GM13977 (cell line): ENCODE measurements around the gene MAP3K6.

Experiments
- DNase-seq: peaks from one replicate; pipeline ENCODE4 v3.0.0; 2012; ENCODE audit warnings: low spot score
- in situ Hi-C: fragments of 300-500 bp; cut with MboI; formaldehyde crosslinking; loops from one replicate; pipeline ENCODE4 v1.12.0; 2022; ENCODE audit warnings: low sequenced_read_pairs, low pct_unique_long_range_greater_than_20kb, mixed read lengths, inconsistent platforms; ENCODE audit not compliant: unreplicated experiment
- TF ChIP-seq, protein P1 (sequence below): IDR thresholded peaks from 2 replicates; pipeline ENCODE4 v1.5.1; 2012; ENCODE audit warnings: mild to moderate bottlenecking, control low read depth; ENCODE audit not compliant: insufficient read depth; ENCODE audit errors: extremely low read depth, missing control alignments

The MAP3K6 gene

DNA sequence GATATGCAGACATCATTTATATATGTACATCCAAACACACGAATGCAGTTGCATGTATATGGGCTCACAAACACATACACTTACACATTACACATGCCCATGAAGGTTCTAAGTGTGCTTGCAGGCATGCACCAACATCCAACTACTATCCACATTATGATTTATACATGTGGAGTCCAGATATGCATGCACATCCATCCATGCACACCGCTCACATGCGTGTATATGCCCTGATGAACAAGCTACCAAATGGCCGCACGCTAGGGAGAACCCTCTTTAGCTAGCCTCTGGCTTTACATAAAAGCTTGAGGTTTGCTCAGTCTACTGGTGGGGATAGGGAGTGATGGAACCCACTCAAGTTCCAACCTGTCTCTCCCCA lies 34.2 kb upstream of the MAP3K6 start:
- TF ChIP-seq, protein P1, sequence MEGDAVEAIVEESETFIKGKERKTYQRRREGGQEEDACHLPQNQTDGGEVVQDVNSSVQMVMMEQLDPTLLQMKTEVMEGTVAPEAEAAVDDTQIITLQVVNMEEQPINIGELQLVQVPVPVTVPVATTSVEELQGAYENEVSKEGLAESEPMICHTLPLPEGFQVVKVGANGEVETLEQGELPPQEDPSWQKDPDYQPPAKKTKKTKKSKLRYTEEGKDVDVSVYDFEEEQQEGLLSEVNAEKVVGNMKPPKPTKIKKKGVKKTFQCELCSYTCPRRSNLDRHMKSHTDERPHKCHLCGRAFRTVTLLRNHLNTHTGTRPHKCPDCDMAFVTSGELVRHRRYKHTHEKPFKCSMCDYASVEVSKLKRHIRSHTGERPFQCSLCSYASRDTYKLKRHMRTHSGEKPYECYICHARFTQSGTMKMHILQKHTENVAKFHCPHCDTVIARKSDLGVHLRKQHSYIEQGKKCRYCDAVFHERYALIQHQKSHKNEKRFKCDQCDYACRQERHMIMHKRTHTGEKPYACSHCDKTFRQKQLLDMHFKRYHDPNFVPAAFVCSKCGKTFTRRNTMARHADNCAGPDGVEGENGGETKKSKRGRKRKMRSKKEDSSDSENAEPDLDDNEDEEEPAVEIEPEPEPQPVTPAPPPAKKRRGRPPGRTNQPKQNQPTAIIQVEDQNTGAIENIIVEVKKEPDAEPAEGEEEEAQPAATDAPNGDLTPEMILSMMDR: no peak
- no peak for DNase-seq
- in situ Hi-C loops: no loop called here

DNA sequence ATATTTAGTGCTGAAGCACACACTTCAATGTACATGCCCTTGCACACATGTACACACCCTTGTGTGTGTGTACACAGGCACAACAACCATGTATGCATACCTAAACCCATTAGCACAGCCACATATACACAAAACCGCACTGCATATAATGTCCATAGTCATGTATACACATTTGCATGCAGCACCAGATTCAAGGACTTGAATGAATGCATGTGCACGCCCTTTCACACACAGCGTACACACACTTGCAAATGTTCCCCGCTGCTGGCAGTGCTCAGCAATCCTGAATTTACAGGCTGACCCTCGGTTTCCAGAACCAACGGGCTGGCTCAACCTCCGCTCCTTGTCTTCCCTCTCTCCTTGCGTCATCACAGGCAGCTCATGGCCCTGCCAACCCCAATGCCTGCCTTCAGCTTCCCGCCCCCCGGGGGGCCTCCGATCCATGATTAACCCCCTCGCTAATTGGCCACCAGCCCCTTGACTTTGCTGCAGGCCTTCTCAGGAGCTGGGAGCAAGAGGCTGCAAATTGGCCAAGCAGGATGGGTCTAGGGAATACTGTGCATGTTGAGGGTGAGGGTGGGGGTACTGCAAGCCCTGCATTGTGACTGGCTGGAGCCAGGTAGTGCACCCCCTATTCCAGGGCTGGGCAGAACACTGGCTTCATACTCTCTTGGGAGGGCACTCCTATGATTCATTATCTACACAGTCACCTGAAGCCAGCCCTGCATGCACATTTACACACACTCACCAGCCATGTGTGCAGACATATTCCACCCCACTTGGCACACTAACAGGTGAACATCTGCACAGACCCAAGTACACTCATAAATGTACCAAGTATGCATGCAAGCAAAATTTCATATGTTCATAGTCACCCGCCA lies 33.6 kb upstream of the MAP3K6 start:
- in situ Hi-C loops: no loop called here
- TF ChIP-seq, protein P1: no peak
- no peak for DNase-seq

DNA sequence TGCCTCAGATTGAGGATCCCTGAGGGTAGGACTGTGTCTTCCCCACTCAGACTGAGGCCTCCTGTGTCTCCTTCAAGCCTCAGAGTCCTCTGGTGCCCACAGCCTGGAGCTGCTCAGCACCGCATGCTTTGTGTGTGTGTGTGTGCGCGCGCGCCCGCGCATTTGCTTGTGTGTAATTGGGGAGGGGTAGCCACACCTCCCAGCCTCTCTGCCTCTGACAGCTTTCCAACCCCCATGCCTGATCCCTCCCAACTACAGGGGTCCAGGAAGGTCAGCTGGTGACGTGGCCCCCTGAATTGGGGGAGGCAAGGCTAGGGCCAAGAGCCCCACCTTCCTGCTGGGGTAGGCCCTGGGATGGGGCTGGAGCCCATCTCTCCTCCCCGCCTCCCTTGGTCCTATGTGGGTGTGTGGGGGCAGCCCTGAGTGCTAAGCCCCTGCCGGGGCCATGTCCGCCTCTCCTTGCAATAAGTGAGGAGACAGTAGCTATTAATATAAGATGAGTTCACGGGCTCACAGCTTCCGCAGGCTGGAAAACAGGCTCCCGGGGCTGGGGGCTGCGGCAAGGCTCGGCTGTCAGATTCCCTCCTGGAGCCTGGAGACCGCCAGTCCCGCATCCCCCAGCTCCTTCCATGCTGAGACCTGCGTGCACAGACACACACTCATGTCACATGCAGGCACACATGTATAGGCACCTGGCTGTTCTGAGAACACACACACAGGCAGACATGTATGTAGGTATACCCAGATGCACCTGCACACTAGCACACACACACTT lies 32.7 kb upstream of the MAP3K6 start:
- in situ Hi-C loops: no loop called here
- TF ChIP-seq, protein P1: no peak
- DNase-seq: no peak

DNA sequence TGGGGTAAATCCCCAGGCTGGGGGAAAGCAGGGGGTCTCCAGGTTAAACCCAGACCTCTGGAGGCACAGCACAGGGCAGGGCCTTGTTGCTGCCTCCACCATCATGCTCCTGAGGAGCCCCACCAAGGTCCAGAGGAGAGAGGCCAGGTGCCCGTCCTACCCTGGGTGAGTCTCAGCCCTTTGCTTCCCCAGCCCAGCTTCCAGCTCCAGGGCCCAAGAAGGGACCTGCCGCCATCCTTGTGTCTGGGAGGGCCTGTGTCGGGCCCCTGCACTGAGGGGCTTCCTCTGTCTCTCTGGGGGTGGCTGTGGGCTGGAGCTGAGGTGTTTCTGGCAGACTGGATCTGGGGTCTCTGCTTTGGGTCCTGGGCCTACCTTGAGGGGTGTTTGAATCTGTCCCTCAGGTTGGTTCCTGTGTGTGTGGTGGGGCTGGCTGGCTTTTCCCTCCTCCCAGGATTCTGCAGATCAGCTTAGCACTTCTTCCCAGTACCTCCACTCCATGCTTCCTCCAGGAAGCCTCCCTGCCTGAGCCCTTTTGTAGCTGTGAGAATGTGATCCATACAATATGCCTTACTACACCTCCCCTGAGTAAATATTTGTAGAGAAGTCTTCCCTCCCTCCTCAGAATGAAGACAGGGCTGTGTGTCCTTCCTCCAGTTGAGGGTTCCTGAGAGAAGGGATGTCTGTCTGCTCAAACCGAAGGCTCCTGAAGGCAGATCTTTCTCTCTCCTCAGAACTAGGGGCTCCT lies 31.8 kb upstream of the MAP3K6 start:
- in situ Hi-C loops: no loop called here
- TF ChIP-seq, protein P1: no peak
- no peak for DNase-seq

DNA sequence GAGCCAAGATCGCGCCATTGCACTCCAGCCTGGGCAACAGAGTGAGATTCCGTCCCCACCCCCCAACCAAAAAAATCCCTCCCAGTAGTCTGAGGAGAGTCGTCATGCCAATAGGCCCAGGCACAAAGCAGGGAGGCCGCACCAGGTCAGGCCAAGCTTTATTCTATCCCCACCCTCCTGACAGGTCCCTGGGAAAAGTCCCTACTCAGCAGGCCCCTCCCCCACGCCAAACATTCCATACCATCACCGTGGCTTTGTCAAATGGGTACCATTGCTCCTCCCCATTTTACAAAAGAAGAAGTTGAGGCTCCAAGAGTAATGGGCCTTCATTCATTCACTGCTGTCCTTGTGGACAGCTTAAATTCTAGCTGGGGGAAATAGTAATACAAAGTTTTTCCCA lies 31.0 kb upstream of the MAP3K6 start:
- DNase-seq: no peak
- in situ Hi-C loops: no loop called here
- TF ChIP-seq, protein P1: no peak

DNA sequence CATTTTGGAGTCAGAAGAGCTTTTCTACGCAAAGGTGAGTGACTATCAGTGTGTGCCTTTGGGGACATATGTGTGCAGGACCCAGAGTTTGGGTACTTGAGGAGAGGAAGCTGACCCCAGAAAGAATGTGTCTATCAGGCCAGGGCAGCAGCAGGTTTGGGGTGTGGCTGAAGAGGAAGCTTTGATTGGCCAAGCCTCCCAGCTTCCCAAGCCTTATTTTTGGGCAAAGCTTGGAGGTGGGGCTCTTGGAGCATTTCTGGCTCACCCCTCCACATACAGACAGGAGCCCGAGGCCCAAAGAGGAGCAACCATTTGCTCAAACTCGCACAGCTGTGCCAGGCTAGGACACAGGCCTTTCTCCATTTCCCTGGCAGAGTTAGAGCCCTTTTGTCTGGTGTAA lies 30.3 kb upstream of the MAP3K6 start:
- TF ChIP-seq, protein P1: no peak
- in situ Hi-C loops: no loop called here
- no peak for DNase-seq
